SKM-1 (cell line): ENCODE data around the gene KRT82.
"Not testable (repeated sequence)": the region's sequence is repeated elsewhere in the genome, so short reads cannot be mapped to it uniquely, and the experiment has no call there.

Experiments used
- DNase-seq: peaks from one replicate; lab custom pipeline; 2025; ENCODE audit not compliant: unreplicated experiment; lab: John Stamatoyannopoulos, UW

Gene KRT82

DNA sequence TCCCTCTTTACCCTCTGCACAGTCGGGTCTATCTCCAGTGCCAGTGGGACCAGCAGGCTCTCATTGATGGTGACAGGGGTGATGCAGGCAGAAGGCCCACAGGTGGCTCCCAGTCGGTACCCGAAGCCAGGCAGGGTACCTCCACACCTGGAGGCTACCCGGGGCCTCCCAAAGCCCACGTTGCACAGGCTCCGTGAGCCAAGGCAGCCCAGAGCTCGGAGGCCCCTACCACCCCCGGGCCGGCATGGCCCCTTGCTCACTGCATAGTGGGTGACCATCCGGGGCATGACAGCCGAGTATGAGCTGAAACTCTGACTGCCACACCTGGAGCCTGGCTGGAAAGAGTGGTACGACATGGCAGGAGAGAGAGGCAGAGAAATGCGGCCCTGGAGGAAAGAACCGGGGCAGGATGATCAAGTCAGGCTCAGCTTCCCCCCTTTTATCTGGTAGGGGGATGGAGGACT lies at the start of gene KRT82:
Gene KRT82 (minus strand): TSS at position 414 of the 464 bp plus-strand sequence. CDS start 58 bp downstream, at position 356.
- DNase-seq: no peak

DNA sequence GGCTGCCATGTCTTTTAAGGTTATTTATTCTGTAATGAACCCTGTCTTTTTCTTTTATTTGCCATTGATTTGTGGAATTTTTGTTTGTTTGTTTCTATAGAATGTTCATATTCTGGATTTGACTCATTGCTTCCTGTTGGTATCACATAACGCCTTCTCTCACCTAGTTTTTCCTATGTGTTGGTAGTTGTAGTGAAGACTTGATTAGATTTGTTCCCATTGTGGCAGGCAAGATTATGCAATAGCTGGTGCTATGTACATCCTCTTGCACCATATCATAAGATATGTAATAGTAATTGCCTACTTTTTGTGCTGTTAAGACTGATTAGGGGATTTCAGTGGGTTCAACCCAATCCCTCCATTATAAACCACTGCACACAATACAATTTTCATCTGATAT lies 49.7 kb upstream of the KRT82 start:
- no peak for DNase-seq

DNA sequence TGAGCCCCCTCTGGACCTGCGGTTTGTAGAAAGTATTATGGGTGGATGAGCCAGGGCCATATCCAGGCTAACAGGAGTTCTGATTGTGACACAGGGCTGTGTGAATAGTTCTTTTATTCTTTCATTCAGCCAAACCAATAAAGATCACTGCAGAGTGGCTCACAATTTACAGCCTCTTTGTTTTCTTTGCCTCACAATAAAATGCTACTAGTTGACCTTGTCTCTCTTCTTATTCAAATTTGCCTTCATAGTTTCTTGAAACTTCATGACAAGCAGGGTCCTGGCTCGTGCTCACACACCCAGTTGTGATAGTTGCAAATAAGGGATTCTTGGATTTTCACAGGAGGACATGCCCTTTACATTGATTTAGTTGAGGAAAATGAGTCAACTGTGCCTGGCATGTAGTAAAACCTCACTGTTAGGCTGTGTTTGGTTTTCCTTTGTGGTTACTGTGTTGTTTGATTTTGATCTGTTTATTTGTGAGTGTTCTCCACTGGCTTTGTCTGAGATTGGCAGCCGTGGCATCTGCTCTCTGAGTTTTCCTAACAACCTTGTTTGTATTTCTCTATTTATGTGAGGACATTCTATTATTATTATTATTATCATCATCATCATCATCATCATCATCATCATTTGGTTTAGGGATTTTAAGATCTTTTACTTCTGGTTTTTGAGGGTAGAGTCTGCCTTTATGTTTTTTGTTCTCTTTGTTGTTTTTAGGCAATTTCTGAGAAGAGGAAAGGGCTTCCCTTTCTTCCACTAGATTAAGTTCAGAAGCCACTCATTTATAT lies 48.5 kb upstream of the KRT82 start:
- no peak for DNase-seq

DNA sequence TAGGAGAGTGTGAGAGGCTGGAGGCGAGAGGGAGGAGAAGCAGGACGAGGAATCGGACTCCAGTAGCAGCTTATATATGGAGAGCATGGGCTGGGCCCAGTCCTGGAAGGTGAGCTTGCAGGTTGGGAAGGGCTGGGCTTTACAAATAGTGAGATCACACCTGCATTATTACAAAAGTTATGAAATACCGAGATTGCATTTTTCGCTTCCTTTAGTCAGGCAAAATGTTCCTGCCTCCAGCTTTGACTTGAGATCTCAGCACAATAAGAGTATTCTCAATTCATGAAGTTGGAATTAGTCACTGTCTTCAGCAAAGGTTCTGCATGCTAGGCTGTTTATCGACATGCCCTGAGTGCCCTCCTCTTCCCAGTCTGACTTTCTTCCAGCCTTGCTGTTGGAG lies 46.0 kb upstream of the KRT82 start, which contains the start of gene KRT6B:
Gene KRT6B (minus strand): TSS at position 46 of the 400 bp plus-strand sequence. CDS start 68 bp downstream, outside the sequence.
- no peak for DNase-seq

DNA sequence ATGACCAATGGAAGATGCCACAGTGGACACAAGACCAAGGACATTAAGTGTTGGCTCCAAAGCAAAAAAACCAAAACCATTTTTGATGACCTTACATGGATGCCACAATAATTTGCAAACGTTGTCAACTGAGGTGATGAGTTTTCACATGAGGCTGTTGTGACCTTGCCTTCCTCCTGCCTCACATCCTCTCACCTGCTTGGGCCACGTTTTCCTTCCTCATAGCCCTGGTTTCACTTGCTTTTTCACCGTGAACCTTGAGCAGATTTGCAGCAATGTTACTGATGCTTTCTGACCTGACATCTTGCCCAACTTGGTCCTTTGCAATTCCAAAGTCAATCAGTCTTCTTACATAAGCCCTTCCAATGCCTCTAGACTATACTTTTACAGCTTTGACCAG lies 42.1 kb upstream of the KRT82 start:
- no peak for DNase-seq

DNA sequence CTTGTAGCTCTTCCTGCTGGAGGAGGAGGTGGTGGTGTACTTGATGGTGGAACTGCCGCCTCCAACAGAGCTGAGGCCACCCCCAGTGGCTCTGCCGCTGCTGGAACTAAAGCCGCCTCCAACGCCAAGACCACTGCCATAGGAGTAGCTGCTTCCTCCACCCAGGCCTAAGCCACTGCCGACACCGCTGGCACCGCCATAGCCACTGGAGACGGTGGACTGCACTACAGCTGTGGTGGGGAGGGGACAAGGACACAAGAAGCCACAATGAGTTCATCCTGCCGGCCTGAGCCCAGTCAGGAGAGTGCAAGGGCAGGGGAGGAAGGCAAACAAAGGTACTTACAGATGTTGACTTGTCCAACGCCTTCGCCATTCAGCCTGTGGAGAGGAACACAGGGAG lies 41.1 kb upstream of the KRT82 start:
- not testable (repeated sequence) for DNase-seq

DNA sequence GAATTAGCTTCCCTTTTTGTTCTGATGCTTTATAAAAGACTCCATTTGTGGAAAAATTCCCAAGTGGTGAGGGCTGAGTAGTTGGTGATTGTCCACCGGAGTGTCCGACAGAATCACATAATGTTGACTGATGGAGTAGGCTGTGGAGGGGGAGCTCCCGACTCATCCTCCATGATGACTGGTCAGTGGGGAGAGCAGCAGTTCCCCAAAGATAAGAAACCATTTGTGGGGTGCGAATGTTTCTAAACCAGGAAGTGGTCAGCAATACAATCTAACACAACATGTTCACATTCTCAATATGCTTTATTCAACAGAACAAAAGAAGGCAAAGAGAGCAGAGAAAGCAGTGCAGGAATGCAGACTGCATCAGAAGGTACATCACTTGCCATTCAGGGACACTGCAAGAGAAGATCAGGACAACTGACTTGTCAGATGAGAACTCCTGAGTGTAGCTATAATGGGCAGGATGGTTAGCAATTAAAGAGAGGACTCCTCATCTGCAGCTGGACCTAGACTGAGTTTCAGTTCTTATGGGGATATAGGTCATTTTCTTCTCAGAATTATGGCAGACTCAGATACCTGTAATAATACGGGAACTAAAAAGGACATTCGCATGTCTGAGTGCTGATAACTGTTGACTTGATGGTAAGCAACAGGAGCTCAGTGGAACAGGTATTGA lies 40.4 kb upstream of the KRT82 start:
- DNase-seq: no peak

DNA sequence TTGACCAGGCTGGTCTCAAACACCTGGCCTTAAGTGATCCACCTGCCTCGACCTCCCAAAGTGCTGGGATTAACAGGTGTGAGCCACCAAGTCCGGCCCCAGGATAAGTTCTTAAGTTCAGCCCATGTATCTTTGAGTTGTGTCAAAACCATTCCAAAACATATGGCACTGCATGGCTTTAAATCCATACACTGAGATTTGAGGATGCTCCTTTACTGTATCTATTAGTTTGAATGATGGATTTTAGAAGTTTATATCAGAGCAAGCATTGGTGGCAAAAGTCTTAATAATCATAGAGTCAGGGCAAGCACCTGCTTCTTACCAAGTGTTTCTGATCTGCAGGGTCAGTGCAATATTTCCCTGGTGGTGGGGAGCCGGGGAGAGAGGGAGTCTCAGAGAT lies 39.7 kb upstream of the KRT82 start:
- no peak for DNase-seq

DNA sequence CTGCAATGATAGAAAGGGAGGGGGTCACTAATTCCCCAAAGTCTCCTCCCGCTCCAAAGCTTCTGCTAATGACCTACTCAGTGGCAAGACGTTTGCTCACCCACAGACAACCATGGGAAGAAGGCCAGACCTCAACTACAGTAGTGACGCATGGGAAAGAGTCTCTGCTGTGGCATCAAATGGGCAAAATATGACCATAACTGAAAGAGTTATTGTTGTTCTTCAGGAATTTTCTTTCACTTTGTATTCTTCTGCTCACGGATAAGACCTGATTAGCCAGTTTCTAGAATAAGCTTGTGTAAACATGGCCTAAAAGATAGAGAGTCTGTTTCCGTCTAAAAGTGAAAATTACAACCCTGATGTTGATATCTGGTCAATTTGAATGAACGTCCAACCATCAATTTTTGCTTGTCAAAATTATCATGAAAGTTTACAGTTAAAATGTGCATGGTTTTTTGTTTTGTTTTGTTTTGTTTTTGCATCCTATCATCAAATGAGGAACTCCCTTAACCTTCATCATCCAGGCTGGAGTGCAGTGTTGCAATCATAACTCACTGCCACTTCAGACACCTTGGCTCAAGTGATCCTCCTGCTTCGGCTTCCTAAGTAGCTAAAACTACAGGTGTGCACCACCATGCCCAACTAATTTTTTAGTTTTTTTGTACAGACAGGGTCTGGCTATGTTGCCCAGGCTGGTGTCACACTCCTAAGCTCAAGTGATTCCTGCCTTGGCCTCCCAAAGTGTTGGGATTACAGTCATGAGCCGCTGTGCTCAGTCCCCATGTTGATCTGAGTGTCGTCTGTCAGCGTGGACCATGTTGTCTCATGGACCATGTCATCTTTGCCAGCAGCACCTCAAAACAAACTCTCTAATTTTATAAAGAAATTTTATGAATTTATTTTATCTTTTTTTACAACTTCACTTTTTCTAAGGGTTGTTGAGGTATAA lies 38.8 kb upstream of the KRT82 start:
- DNase-seq: no peak

DNA sequence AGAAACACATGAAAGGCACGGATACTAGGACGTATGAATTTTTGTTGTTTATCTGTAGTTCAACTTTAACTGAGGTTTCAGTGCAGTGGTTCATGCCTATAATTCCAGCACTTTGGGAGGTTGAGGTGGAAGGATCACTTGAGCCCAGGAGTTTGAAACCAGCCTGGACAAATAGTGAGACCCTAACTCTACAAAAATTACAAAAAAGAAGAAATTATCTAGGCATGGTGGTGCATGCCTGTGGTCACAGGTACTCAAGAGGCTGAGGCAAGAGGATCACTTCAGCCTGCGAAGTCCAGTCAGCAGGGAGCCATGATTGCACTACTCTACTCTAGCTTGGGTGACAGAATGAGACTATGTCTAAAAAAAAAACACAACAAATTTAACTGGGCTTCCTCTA lies 37.8 kb upstream of the KRT82 start:
- no peak for DNase-seq

DNA sequence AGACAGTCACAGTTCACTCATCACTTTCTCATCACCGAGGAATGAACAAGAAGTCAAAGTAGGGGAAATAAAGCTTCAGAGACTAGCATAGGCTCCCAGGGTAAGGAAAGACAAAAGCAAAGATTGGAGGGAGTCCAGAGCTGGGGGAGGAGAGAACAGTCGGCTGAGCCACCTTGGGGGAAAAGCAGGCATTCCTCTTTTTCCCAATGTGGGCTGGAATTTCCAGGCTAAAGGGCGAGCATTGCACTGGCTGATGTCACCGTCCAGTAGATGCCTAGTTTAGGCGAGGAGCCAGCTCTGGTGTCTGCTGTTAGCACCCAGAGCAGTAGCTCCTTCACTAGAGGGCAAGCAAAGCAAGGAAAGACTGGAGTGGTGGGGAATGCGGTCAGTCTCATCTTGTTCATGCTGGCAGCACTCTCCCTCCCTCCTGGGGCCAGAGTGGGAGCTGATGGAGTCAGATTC lies 36.5 kb upstream of the KRT82 start:
- DNase-seq: no peak

DNA sequence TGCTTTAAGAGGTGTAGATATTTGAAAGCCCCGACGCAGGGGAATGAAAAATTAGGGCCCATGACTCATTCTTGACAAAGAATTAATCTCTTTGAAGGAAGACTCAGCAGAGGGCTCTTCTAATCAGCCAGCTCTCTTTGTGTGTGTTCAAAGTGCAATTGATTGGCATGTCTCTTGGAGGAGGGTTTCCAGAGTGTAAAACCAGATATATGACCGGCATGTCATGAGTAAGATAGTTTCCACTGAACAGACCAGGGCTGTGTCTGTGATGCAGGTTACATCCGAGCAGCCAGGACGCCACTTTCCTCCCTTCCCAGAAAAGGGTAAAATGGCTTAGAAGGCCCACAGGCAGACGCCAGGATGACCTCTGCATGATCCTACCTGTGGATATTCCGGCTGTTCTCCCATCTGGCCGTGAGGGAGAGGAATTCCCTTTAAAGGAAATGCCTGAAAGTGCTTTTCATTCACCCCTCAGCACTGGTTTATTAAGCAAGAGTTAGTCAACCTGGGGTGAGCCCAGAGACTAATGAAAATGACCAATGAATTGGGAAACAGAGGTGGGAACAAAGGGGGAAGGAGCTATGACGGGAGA lies 35.3 kb upstream of the KRT82 start:
- DNase-seq: no peak

DNA sequence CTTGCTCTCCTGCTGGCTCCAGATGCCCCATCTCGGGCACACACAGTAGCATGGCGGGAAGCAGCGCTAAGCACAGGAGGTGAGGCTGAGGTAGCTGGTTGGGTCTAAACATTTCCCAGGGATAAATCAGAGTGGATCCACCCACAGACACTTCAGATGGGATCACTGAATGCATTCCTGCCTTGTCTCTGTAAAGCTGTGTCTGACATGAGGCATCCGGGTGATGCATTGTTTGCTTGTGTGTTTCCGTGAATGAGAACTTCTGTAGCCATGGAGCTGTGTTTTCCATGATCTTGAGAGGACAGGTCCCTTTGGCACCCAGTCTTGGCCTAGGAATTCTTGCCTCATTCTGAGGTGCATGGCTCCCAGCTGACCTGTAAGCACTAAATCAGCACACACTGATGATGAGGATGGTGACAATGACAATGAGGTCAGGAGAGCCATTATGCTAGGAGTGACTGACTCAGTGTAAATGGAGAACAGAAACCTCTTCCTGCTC lies 34.7 kb upstream of the KRT82 start:
- DNase-seq: no peak

DNA sequence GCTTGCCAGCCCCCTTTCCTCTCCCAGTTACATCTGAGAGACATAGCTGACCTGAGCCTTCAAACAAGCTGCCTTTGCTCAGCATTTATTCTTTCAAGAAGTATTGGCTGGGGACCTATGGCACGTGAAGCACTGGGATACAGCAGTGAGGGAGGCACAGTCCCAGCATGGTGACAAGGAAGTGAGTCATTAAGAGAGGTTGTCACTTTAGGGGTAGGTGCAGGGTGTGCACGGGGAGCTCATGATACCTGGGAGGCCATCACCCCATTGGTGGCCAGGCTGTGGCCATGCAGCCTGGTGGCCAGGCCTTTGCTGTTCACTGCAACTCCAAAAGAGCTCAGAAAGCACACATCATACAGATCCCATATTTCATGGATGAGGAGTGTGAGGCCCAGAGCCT lies 33.7 kb upstream of the KRT82 start:
- no peak for DNase-seq

DNA sequence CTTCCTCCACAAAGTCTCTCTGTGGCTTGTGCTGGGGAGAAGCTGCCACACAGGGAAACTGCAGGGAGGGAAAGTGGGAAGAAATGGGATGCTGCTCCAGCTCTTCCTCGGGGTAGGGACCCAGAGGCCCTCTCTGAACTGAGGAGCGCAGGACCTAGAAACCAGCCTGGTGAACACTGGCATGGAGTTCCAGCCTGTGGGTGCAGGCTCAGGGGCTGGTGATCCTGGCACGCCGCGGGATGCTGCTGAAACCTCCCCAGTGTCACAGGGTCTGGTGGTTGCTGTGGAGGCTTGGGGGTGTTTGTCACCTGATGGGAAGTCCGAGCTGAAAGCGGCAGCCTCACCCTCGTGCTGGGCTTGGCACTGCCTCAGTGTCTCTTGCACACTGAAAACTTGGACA lies 33.3 kb upstream of the KRT82 start:
- no peak for DNase-seq

DNA sequence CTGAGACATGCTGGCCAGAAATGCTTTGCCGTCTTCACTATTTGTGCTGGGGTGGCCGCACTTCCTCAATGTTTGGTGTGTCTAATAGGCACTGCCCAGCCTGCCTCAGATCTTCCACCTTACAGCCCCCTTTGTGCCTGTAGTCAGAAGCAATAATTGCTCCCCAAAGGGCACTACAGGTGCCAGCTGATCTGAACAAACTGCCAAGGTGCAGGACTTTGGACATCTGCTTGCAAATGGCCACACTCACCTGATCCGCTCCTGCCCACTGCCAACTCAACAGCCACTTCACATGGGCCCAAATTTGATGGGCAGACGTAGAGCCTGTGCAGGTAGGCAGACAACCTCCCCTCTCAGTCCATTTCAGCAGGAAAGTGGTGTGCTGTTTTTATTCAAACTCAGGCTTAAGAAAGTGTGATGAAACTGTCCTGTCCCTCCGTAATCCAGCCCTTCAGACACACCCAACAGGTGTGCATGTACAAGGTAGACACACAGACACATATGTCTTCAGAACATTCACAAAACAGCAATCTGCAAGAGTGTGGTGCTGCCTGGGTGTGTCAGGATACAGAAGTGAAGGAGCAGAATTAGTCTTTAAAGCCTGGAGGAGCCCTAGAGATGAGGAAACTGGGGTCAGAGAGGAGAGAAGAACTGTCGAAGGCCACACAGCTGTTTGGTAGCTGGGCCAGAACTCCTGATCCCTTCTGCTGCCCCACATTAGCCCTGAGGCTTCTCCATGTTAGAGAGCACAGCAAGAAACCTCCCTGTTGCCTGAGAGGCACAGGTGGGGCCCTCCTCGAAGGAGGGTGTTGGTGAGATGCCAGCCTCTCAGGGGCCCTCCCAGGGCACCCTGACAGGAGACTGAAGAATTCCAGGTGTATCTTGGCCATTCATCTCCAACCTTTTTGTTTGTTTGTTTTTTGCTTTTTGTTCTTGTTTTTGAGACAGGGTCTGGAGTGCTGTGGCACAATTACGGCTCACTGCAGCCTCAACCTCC lies 32.5 kb upstream of the KRT82 start:
- no peak for DNase-seq

DNA sequence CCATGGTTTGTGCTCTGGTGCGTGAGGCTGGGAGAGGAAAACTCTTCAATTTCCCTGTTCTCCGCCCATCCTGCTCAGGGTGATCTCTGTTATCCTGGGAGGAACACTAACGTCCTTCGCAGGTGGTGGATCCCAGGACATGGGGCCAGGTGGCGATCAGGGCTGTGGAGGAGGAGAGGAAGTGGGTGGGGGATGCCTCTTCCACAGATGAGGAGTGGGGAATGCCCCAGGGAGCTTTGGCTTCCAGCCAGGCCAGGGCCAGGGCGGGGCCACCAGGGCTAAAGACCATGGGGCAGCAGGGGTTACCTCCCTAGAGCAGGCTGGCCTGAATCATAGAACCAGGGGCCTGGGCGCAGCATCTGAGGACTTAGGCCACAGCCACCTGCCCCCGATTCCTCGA lies 31.4 kb upstream of the KRT82 start:
- no peak for DNase-seq

DNA sequence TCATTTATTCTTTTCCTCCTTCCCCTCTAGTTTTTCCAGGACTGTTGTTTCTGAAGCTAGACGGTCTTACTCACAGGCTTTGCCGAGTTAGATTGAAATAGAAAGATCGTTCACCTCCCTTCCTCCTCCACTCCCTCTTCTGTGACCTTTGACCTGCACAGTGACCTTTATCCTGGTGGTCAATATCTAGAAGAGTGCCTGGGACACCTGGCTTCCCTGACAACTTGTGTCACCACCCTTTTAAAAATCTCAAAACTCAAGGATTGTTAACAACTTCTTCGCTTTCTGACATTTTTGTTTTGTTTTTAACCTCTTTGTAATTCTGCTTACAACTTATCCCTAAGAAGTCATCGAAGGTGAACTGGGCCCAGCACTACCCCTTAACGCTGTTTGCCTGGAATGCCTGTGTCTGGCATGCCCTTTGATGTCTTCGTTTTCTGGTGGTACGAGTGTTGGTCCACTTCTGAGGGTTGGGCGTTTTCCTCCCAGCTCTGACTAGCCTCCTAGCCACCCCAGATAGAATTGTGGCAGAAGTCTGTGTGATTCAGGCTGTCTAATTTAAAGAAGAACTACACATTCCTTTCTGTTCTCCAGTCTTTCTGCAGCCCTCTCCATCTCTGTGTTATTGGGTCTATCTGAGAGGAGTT lies 30.8 kb upstream of the KRT82 start:
- no peak for DNase-seq
